Testis (tissue), 3 donors: Measurements from ENCODE around the gene WFS1. TPM values are rescaled to one million over a fixed set of nuclear protein-coding genes. Genes with fewer than 3 reads are reported as not detected.

Experiments
- DNase-seq: peaks from one replicate; pipeline ENCODE4 v3.0.0-alpha.2; 2019
- H3K27ac ChIP-seq, 2 donors: fragments of 200-600 bp; sonication (generic); one replicate each; pipeline ENCODE4 v1.5.1; 2019
- H3K27me3 ChIP-seq: fragments of 200-600 bp; sonication (generic); one replicate; pipeline ENCODE4 v1.5.1; 2019
- H3K36me3 ChIP-seq: fragments of 200-600 bp; sonication (generic); one replicate; pipeline ENCODE4 v1.5.1; 2017; ENCODE audit warnings: low read depth; ENCODE audit errors: missing control alignments
- H3K4me1 ChIP-seq: fragments of 200-600 bp; sonication (generic); one replicate; pipeline ENCODE4 v1.5.1; 2019
- H3K4me3 ChIP-seq, 2 donors: fragments of 200-600 bp; sonication (generic); one replicate each; pipeline ENCODE4 v1.5.1; 2017 to 2019
- H3K9me3 ChIP-seq: fragments of 200-600 bp; sonication (generic); one replicate; pipeline ENCODE4 v1.5.1; 2017
- CTCF ChIP-seq, 3 experiments: fragments of 450-650 bp in 2 of 3; fragments of 200-600 bp in 1 of 3; sonication (generic) in 1 of 3; IDR thresholded peaks; one replicate each; pipeline ENCODE4 v1.5.1; 2016 to 2019; ENCODE audit warnings: antibody characterized with exemption in 3 of 3, mild to moderate bottlenecking in 2 of 3, moderate library complexity in 1 of 3
- POLR2A ChIP-seq: fragments of 450-650 bp; IDR thresholded peaks from one replicate; pipeline ENCODE4 v1.6.1; 2017; ENCODE audit warnings: antibody characterized with exemption, mild to moderate bottlenecking, moderate library complexity
- WGBS, 2 donors: methylation state at CpG; one replicate each; pipeline ENCODE4 v1.1.5; 2018; 5-methylcytosine and 5-hydroxymethylcytosine counted together
- intact Hi-C: fragments of 100-400 bp; cut with DNase I; formaldehyde crosslinking; loops from one replicate; pipeline ENCODE4 v1.15.1; 2023; ENCODE audit warnings: low total_unique reads
- polyA plus RNA-seq: library from polyadenylated mRNA; stranded (reverse); fragments of 350-450 nt; fragmentation: Illumina TruSeq; extraction: RNeasy Lipid Tissue Mini Kit (QIAGEN cat#74804); gene quantifications from one replicate; pipeline ENCODE4 v1.2.3, GENCODE V29; 2014; ENCODE audit warnings: low read depth, low replicate concordance; ENCODE audit not compliant: insufficient read depth
- total RNA-seq, 2 donors: library from RNA; depleted of rRNA; stranded (reverse); fragments of >200 nt; gene quantifications; one replicate each; pipeline ENCODE4 v1.2.3, GENCODE V29; 2016

The WFS1 gene
- total and polyA plus RNA-seq, 3 donors from 2014 or later, result 80.4 to 202 (median 124) TPM

- intact Hi-C loops, result loop anchor here (5.0 kb wide), 1 partner anchor 59 kb away; the partner anchor contains the start of gene WFS1
- Histone ChIP-seq H3K4me3 (no peak overlapping the region), H3K36me3 (no peaks in the 10 kb centered on the region), H3K27ac (no peak overlapping the region), H3K9me3 (no peaks in the 10 kb centered on the region), H3K27me3 (no peaks in the 10 kb centered on the region), H3K4me1 (no peaks in the 10 kb centered on the region)
- whole genome bisulfite sequencing, 2 donors, result 61 to 84% methylated on average over 11 to 14 of the region's 14 CpGs
- TF ChIP-seq POLR2A, result no peak
- TF ChIP-seq CTCF (IDR thresholded peaks at IDR 0.05), result no peak
- DNase-seq, result no peak
Measured at GRCh38 chr4:6325788-6326290, 56.2 kb downstream of the WFS1 start.

- Histone ChIP-seq H3K4me3 (no peak overlapping the region), H3K27ac (no peak overlapping the region), H3K4me1 (no peaks in the 10 kb centered on the region), H3K27me3 (no peaks in the 10 kb centered on the region), H3K9me3 (no peaks in the 10 kb centered on the region), H3K36me3 (no peaks in the 10 kb centered on the region)
- intact Hi-C loops, result loop anchor here (5.0 kb wide), 1 partner anchor 59 kb away; the partner anchor contains the start of gene WFS1
- no peak for DNase-seq
- TF ChIP-seq CTCF (IDR thresholded peaks at IDR 0.05) (no peak), POLR2A (no peak)
- 82 to 89% methylated on average over 14 to 28 of the region's 28 CpGs for WGBS, 2 donors
Measured at GRCh38 chr4:6326312-6327060, 56.8 kb downstream of the WFS1 start.

- TF ChIP-seq CTCF (IDR thresholded peaks at IDR 0.05) (peak; percentile 96 to 98 (median 97)), POLR2A (no peak)
- intact Hi-C loops, result loop anchor here (5.0 kb wide), 1 partner anchor 60 kb away; the partner anchor contains the start of gene WFS1
- WGBS, 2 donors, result 37 to 39% methylated on average over 12 to 21 of the region's 21 CpGs
- no peaks in the 10 kb centered on the region for H3K9me3 ChIP-seq
- H3K4me3 ChIP-seq, result no peak overlapping the region
- H3K27me3 ChIP-seq, result no peaks in the 10 kb centered on the region
- H3K4me1 ChIP-seq, result no peaks in the 10 kb centered on the region
- no peak overlapping the region for H3K27ac ChIP-seq
- peak; percentile 87 for DNase-seq
- H3K36me3 ChIP-seq, result no peaks in the 10 kb centered on the region
Measured at GRCh38 chr4:6327220-6327917, 57.7 kb downstream of the WFS1 start.

- intact Hi-C loops, result loop anchor here (5.0 kb wide), 1 partner anchor 61 kb away; the partner anchor contains the start of gene WFS1
- no peak overlapping the region for H3K4me3 ChIP-seq
- no peaks in the 10 kb centered on the region for H3K27me3 ChIP-seq
- H3K9me3 ChIP-seq, result no peaks in the 10 kb centered on the region
- no peaks in the 10 kb centered on the region for H3K36me3 ChIP-seq
- no peaks in the 10 kb centered on the region for H3K4me1 ChIP-seq
- TF ChIP-seq POLR2A (no peak), CTCF (IDR thresholded peaks at IDR 0.05) (no peak)
- DNase-seq, result no peak
- WGBS, 2 donors, result 81 to 87% methylated on average over 8 of the region's 8 CpGs
- no peak overlapping the region for H3K27ac ChIP-seq
Measured at GRCh38 chr4:6328526-6328925, 58.9 kb downstream of the WFS1 start.
